ENCODE measurements around the gene NEDD4L. TPM values are rescaled to one million over a fixed set of nuclear protein-coding genes. Genes with fewer than 3 reads are reported as not detected.

The NEDD4L gene
- total RNA-seq, 2 experiments from 2014 or later, result 3.2 to 3.3 TPM

- no peak for TF ChIP-seq CTCF (conservative IDR thresholded peaks at IDR 0.05; ENCODE audit: low read length)
- TF ChIP-seq EZH2phosphoT487 (IDR thresholded peaks at IDR 0.05; ENCODE audit: borderline replicate concordance, low read depth, low read length), result no peak
- H3K4me2 ChIP-seq (ENCODE audit: low read length), result no peak overlapping the region
- H2AFZ ChIP-seq (ENCODE audit: low read length), result no peak overlapping the region
- BruUV-seq (replicated peaks), result no TSS peak
- ChIA-PET POLR2A (no interaction called here), CTCF (ENCODE audit: unreplicated experiment) (no interaction called here)
- no peaks in the 10 kb centered on the region for H3K36me3 ChIP-seq (ENCODE audit: insufficient read depth, low read length)
- H3K9me3 ChIP-seq (ENCODE audit: low read length), result no peaks in the 10 kb centered on the region
- DNase-seq (ENCODE audit: low spot score), result no peak
- H3K27ac ChIP-seq (ENCODE audit: low read depth, low read length, poor library complexity, severe bottlenecking), result no peak overlapping the region
- no peaks in the 10 kb centered on the region for H3K4me1 ChIP-seq (ENCODE audit: insufficient read depth, low read length, poor library complexity, severe bottlenecking)
- H4K20me1 ChIP-seq (ENCODE audit: insufficient read depth, low read length), result no peaks in the 10 kb centered on the region
- H3K4me3 ChIP-seq (ENCODE audit: low read depth, low read length, poor library complexity, severe bottlenecking), result no peak overlapping the region
- H3K9me2 ChIP-seq (ENCODE audit: insufficient read depth, low read length), result no peaks in the 10 kb centered on the region
- intact Hi-C loops (cut with micrococcal nuclease; ENCODE audit: unreplicated experiment), result no loop called here
- H3K79me2 ChIP-seq (ENCODE audit: insufficient read depth, low read depth, low read length), result no peaks in the 10 kb centered on the region
Measured at GRCh38 chr18:58370612-58371011, 326.6 kb downstream of the NEDD4L start.

- Histone ChIP-seq H3K4me3 (ENCODE audit: low read depth, low read length, poor library complexity, severe bottlenecking) (no peak overlapping the region), H3K27ac (ENCODE audit: low read depth, low read length, poor library complexity, severe bottlenecking) (no peak overlapping the region), H3K36me3 (ENCODE audit: insufficient read depth, low read length) (no peaks in the 10 kb centered on the region), H2AFZ (ENCODE audit: low read length) (no peak overlapping the region), H3K4me1 (ENCODE audit: insufficient read depth, low read length, poor library complexity, severe bottlenecking) (no peaks in the 10 kb centered on the region), H3K79me2 (ENCODE audit: insufficient read depth, low read depth, low read length) (no peaks in the 10 kb centered on the region), H3K9me2 (ENCODE audit: insufficient read depth, low read length) (no peaks in the 10 kb centered on the region), H3K4me2 (ENCODE audit: low read length) (no peak overlapping the region), H3K9me3 (ENCODE audit: low read length) (no peaks in the 10 kb centered on the region), H4K20me1 (ENCODE audit: insufficient read depth, low read length) (no peaks in the 10 kb centered on the region)
- ChIA-PET CTCF (ENCODE audit: unreplicated experiment) (no interaction called here), POLR2A (interaction anchor here (1.5 kb wide), 1 partner anchor 12 kb away, joined by 4 read pairs; no protein-coding TSS in a partner anchor)
- DNase-seq (ENCODE audit: low spot score), result no peak
- no peak for TF ChIP-seq CTCF (conservative IDR thresholded peaks at IDR 0.05; ENCODE audit: low read length)
- no peak for TF ChIP-seq EZH2phosphoT487 (IDR thresholded peaks at IDR 0.05; ENCODE audit: borderline replicate concordance, low read depth, low read length)
- no TSS peak for BruUV-seq (replicated peaks)
- intact Hi-C loops (cut with micrococcal nuclease; ENCODE audit: unreplicated experiment), result no loop called here
Measured at GRCh38 chr18:58373481-58373880, 329.5 kb downstream of the NEDD4L start.

- Histone ChIP-seq H3K4me1 (ENCODE audit: insufficient read depth, low read length, poor library complexity, severe bottlenecking) (no peaks in the 10 kb centered on the region), H3K4me3 (ENCODE audit: low read depth, low read length, poor library complexity, severe bottlenecking) (no peak overlapping the region), H3K4me2 (ENCODE audit: low read length) (no peak overlapping the region), H3K36me3 (ENCODE audit: insufficient read depth, low read length) (no peaks in the 10 kb centered on the region), H2AFZ (ENCODE audit: low read length) (no peak overlapping the region), H4K20me1 (ENCODE audit: insufficient read depth, low read length) (no peaks in the 10 kb centered on the region), H3K9me3 (ENCODE audit: low read length) (no peaks in the 10 kb centered on the region), H3K79me2 (ENCODE audit: insufficient read depth, low read depth, low read length) (no peaks in the 10 kb centered on the region), H3K27ac (ENCODE audit: low read depth, low read length, poor library complexity, severe bottlenecking) (no peak overlapping the region), H3K9me2 (ENCODE audit: insufficient read depth, low read length) (no peaks in the 10 kb centered on the region)
- CTCF ChIA-PET (ENCODE audit: unreplicated experiment), result no interaction called here
- intact Hi-C loops (cut with micrococcal nuclease; ENCODE audit: unreplicated experiment), result no loop called here
- DNase-seq (ENCODE audit: low spot score), result no peak
- BruUV-seq (replicated peaks), result no TSS peak
- TF ChIP-seq CTCF (conservative IDR thresholded peaks at IDR 0.05; ENCODE audit: low read length) (no peak), EZH2phosphoT487 (IDR thresholded peaks at IDR 0.05; ENCODE audit: borderline replicate concordance, low read depth, low read length) (no peak)
- POLR2A ChIA-PET, result no interaction called here
Measured at GRCh38 chr18:58375051-58375450, 331.0 kb downstream of the NEDD4L start.

Data from OCI-LY7 (cell line).